HEK293T (cell line): ENCODE data around the gene CCM2L.
"Not testable (repeated sequence)": the region's sequence is repeated elsewhere in the genome, so short reads cannot be mapped to it uniquely, and the experiment has no call there.

Experiments
- CTCF ChIA-PET: fragments of 350-600 bp; formaldehyde crosslinking; extraction: SDS; loops from one replicate; lab custom pipeline; 2021; ENCODE audit warnings: antibody characterized with exemption, inconsistent platforms; lab: Yijun Ruan, JAX
- POLR2A ChIA-PET: fragments of 350-600 bp; formaldehyde crosslinking; extraction: SDS; loops from one replicate; lab custom pipeline; 2020; ENCODE audit warnings: antibody characterized with exemption, inconsistent platforms; lab: Yijun Ruan, JAX
- DNase-seq: peaks from one replicate; pipeline ENCODE4 v3.0.0; 2012; ENCODE audit warnings: mixed read lengths; ENCODE audit errors: extremely low spot score
- ARNT ChIP-seq: fragments of 450-650 bp; IDR thresholded peaks from 2 replicates; pipeline ENCODE4 v1.6.1; 2017; ENCODE audit warnings: mild to moderate bottlenecking
- BHLHE40 ChIP-seq: fragments of 450-650 bp; IDR thresholded peaks from 2 replicates; pipeline ENCODE4 v1.6.1; 2016; ENCODE audit warnings: mild to moderate bottlenecking, moderate library complexity, borderline replicate concordance
- CTBP1 ChIP-seq: fragments of 450-650 bp; IDR thresholded peaks from 2 replicates; pipeline ENCODE4 v1.6.1; 2016; ENCODE audit warnings: borderline replicate concordance
- ELF4 ChIP-seq: fragments of 450-650 bp; IDR thresholded peaks from 2 replicates; pipeline ENCODE4 v1.6.1; 2017; ENCODE audit warnings: antibody characterized with exemption
- FOXA1 ChIP-seq: fragments of 450-650 bp; IDR thresholded peaks from 2 replicates; pipeline ENCODE4 v1.6.1; 2016; ENCODE audit warnings: mild to moderate bottlenecking
- FOXK2 ChIP-seq: fragments of 450-650 bp; IDR thresholded peaks from 2 replicates; pipeline ENCODE4 v1.6.1; 2016; ENCODE audit warnings: mild to moderate bottlenecking
- FOXM1 ChIP-seq: fragments of 450-650 bp; IDR thresholded peaks from 2 replicates; pipeline ENCODE4 v1.6.1; 2017; ENCODE audit warnings: mild to moderate bottlenecking, borderline replicate concordance
- HDGF ChIP-seq: fragments of 450-650 bp; IDR thresholded peaks from 2 replicates; pipeline ENCODE4 v1.6.1; 2017; ENCODE audit warnings: antibody characterized with exemption, borderline replicate concordance
- L3MBTL2 ChIP-seq: fragments of 450-650 bp; conservative IDR thresholded peaks from 2 replicates; pipeline ENCODE4 v1.6.1; 2016; ENCODE audit warnings: mild to moderate bottlenecking
- LEF1 ChIP-seq: fragments of 450-650 bp; IDR thresholded peaks from 2 replicates; pipeline ENCODE4 v1.6.1; 2017; ENCODE audit warnings: mild to moderate bottlenecking, borderline replicate concordance
- NFRKB ChIP-seq: fragments of 450-650 bp; IDR thresholded peaks from 2 replicates; pipeline ENCODE4 v1.6.1; 2016; ENCODE audit warnings: mild to moderate bottlenecking, moderate library complexity
- PKNOX1 ChIP-seq: fragments of 450-650 bp; IDR thresholded peaks from 2 replicates; pipeline ENCODE4 v1.6.1; 2016
- SP1 ChIP-seq: fragments of 450-650 bp; IDR thresholded peaks from 2 replicates; pipeline ENCODE4 v1.6.1; 2017
- SUZ12 ChIP-seq: fragments of 450-650 bp; IDR thresholded peaks from 2 replicates; pipeline ENCODE4 v1.6.1; 2016; ENCODE audit warnings: mild to moderate bottlenecking
- TARDBP ChIP-seq: fragments of 450-650 bp; IDR thresholded peaks from 2 replicates; pipeline ENCODE4 v1.6.1; 2016
- ZNF384 ChIP-seq: fragments of 450-650 bp; IDR thresholded peaks from 2 replicates; pipeline ENCODE4 v1.6.1; 2016

The CCM2L gene

DNA sequence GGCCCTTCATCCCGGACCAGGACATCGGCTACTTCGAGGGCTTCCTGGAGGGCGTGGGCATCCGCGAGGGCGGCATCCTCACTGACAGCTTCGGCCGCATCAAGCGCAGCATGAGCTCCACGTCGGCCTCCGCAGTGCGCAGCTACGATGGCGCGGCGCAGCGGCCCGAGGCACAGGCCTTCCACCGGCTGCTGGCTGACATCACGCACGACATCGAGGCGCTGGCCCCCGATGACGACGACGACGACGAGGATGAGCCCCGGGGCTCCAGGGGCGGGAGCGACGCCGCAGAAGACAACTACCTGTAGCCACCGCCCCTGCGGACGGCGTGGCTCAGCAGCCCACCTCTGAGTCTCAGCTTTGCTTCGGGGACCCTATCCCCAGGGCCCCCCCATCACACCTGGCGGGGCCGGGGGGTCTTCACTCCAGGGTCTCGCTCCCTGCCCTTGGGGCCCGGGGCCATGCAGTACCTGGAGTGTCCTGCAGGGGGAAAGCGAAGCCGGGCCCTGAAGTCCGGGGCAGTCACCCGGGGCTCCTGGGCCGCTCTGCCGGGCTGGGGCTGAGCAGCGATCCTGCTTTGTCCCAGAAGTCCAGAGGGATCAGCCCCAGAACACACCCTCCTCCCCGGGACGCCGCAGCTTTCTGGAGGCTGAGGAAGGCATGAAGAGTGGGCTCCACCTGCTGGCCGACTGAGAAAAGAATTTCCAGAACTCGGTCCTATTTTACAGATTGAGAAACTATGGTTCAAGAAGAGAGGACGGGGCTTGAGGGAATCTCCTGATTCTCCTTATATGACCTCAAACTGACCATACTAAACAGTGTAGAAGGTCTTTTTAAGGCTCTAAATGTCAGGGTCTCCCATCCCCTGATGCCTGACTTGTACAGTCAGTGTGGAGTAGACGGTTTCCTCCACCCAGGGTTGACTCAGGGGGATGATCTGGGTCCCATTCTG lies 21.0 kb downstream of the CCM2L start:
- TF ChIP-seq LEF1 (no peak), FOXA1 (no peak), PKNOX1 (no peak), CTBP1 (no peak), TARDBP (no peak), SP1 (no peak)
- peak; percentile 88 for DNase-seq
- CTCF ChIA-PET = interaction anchor here (0.6 to 1.5 kb wide), 13 partner anchors 11 to 356 kb away, joined by 3 to 4 read pairs (median 3); partner anchors contain the start of gene PDRG1
- POLR2A ChIA-PET = no interaction called here

GRCh38 chr20:32033316-32033715 lies 23.1 kb downstream of the CCM2L start:
- ChIA-PET POLR2A (no interaction called here), CTCF (no interaction called here)
- no peak for DNase-seq
- no peak for TF ChIP-seq NFRKB
- no peak for TF ChIP-seq FOXK2
- TF ChIP-seq ARNT = no peak
- no peak for TF ChIP-seq ZNF384
- TF ChIP-seq HDGF = no peak

- POLR2A ChIA-PET, DNase-seq, CTCF ChIA-PET: not testable (repeated sequence)
Observed at GRCh38 chr20:32033721-32034120, 23.5 kb downstream of the CCM2L start.

DNA sequence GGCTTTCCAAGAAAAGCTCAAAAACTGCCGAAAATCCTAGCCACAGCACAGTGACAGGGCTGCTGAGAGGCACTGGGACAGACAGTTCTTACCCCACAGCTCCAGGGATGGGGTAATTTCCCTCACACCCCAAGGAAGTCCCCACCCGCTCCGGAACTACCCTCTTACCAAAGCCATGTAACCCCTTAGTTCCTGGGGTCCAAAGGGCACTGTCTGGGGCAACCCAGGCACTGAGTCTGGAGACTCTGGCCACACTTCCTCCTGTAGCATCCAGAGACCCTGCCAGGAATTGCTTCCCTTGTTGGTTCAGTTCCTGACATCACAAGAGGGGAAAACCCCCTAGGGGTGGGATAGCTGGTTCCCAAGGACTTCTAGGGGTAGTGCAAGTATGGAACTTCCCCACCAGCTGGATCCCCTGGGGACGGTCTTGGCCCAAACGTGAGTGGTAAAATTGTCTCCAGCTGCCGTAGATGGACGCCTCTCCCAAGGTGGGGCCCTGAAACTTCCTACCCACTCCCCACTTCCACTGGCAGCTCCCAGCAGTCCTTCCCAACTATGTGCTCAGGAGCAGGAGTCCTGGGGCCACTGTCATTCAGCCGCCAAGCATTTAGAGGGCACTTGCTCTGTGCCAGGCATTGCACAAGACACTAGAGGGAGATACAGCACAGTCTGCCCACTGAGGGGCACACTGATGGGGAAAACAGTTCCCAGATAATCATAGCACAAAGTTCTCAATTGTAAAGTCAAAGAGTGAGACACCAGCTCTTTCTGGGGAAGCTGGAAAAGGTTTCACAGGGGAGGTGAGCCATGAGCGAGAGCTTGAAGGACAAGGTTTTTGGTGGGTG lies 24.6 kb downstream of the CCM2L start:
- DNase-seq = no peak
- ChIA-PET POLR2A (no interaction called here), CTCF (interaction anchor here (1.5 kb wide), 1 partner anchor 27 kb away, joined by 3 read pairs; no protein-coding TSS in a partner anchor)
- TF ChIP-seq LEF1 = no peak
- TF ChIP-seq SUZ12 = no peak
- TF ChIP-seq SP1 = no peak
- no peak for TF ChIP-seq ARNT
- no peak for TF ChIP-seq L3MBTL2
- TF ChIP-seq ZNF384 = no peak
- TF ChIP-seq CTBP1 = no peak
- TF ChIP-seq BHLHE40 = no peak
- TF ChIP-seq HDGF = no peak
- TF ChIP-seq NFRKB = no peak
- no peak for TF ChIP-seq ELF4
- TF ChIP-seq PKNOX1 = no peak
- TF ChIP-seq TARDBP = no peak
- TF ChIP-seq FOXA1 = no peak
- TF ChIP-seq FOXK2 = no peak
- no peak for TF ChIP-seq FOXM1

DNA sequence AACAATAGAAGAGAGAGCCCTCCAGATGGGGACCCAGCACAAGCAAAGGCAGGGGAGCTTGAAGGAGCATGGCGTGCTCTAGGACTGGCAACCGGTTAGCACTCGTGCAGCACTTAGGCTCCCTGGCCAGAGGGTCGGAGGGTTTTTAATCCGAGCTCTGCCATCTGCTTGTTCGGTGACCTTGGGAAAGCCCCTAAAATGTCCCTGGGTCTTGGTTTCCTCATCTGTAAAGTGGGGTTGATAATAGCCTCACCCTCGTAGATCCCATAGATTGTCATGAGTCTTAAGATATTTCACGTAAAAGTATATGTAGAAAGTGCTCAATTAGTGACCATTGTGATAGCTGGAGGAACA lies 25.2 kb downstream of the CCM2L start:
- DNase-seq = no peak
- ChIA-PET POLR2A (no interaction called here), CTCF (interaction anchor here (1.5 kb wide), 1 partner anchor 27 kb away, joined by 3 read pairs; no protein-coding TSS in a partner anchor)
- TF ChIP-seq LEF1 (no peak), CTBP1 (no peak), ZNF384 (no peak), BHLHE40 (no peak)

- no peak for DNase-seq
- ChIA-PET CTCF (interaction anchor here (1.5 kb wide), 1 partner anchor 28 kb away, joined by 3 read pairs; no protein-coding TSS in a partner anchor), POLR2A (no interaction called here)
- TF ChIP-seq L3MBTL2 (no peak), LEF1 (no peak), FOXK2 (no peak), FOXA1 (no peak), SP1 (no peak), ARNT (no peak), CTBP1 (no peak), NFRKB (no peak), BHLHE40 (no peak), SUZ12 (no peak), TARDBP (no peak), ZNF384 (no peak), HDGF (no peak), ELF4 (no peak), PKNOX1 (no peak), FOXM1 (no peak)
Observed at GRCh38 chr20:32036252-32036651, 26.0 kb downstream of the CCM2L start.
